ENCODE measurements around the gene PTX3.

- no peak for TF ChIP-seq EZH2phosphoT487 (IDR thresholded peaks at IDR 0.05; ENCODE audit: insufficient read depth, low read depth)
- TF ChIP-seq EZH2 (IDR thresholded peaks at IDR 0.05; ENCODE audit: insufficient read depth, poor library complexity, severe bottlenecking): no peak
These were observed 19.4 kb upstream of the PTX3 start for GRCh38 chr3:157417247-157417646.
